SJCRH30 (cell line): ENCODE measurements around the gene CRYBG2. TPM values are rescaled to one million over a fixed set of nuclear protein-coding genes. Genes with fewer than 3 reads are reported as not detected.
A peak's percentile ranks its signal among the peaks of the same experiment; 100 is the strongest.

Experiments used
- DNase-seq, 2 experiments: peaks; one replicate each; pipeline ENCODE4 v3.0.0-alpha.2; 2015 to 2020
- H3K27ac ChIP-seq: fragments of 250-450 bp; sonication (Bioruptor Pico); 2 replicates; pipeline ENCODE4 v1.5.1; 2020; ENCODE audit warnings: mild to moderate bottlenecking, moderate library complexity
- H3K27me3 ChIP-seq: fragments of 250-450 bp; sonication (Bioruptor Pico); 2 replicates; pipeline ENCODE4 v1.5.1; 2020; ENCODE audit warnings: mild to moderate bottlenecking, moderate library complexity
- H3K36me3 ChIP-seq: fragments of 250-450 bp; sonication (Bioruptor Pico); 2 replicates; pipeline ENCODE4 v1.5.1; 2020; ENCODE audit warnings: mild to moderate bottlenecking, moderate library complexity
- H3K4me1 ChIP-seq: fragments of 250-450 bp; sonication (Bioruptor Pico); 2 replicates; pipeline ENCODE4 v1.5.1; 2020; ENCODE audit warnings: mild to moderate bottlenecking, moderate library complexity
- H3K4me3 ChIP-seq: fragments of 250-450 bp; sonication (Bioruptor Pico); 2 replicates; pipeline ENCODE4 v1.5.1; 2020; ENCODE audit warnings: mild to moderate bottlenecking, moderate library complexity
- H3K9me3 ChIP-seq: fragments of 250-450 bp; sonication (Bioruptor Pico); replicated peaks from 2 replicates; pipeline ENCODE4 v1.5.1; 2020; ENCODE audit warnings: mild to moderate bottlenecking, moderate library complexity
- total RNA-seq: library from RNA; depleted of rRNA; stranded (reverse); fragments of >200 nt; shearing (Covaris generic); gene quantifications from 2 replicates; pipeline ENCODE4 v1.2.3, GENCODE V29; 2014

CRYBG2 gene
- total RNA-seq, 1 experiment from 2014 or later = not detected

DNA sequence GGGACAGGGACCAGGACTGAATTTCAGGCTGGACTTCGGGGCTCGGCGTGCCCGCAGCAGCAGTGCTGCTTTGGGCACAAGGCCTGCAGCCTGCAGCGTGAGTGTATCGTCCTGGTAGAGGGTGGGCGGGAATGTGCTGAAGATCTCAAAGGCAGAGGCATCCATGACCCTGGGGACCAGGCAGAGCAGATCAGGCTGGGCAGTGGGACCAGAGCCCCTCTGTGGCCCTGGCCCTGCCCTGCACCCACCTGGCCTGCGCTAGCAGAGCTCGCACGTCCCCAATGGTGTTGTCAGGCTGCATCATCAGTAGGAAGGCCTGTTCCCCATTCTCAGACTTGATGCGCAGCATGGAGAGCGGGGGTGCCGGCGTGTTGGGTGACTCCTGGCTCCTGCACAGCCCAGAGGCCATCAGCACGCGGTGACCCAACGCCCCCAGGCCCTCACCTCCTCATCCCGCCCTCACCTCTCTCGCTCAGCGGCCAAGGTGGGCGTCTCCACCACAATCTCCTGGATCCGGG is 71.5 kb downstream of the CRYBG2 start:
- no peak for DNase-seq
- Histone ChIP-seq H3K27ac (no peak overlapping the region), H3K4me1 (peaks cover 44% of the 10 kb centered on the region), H3K4me3 (no peak overlapping the region), H3K27me3 (no peaks in the 10 kb centered on the region), H3K9me3 (no peaks in the 10 kb centered on the region), H3K36me3 (peaks cover 3% of the 10 kb centered on the region)

- no peak overlapping the region for H3K4me3 ChIP-seq
- H3K9me3 ChIP-seq = no peaks in the 10 kb centered on the region
- peak; percentile 38 to 51 for DNase-seq
- no peak overlapping the region for H3K27ac ChIP-seq
- H3K4me1 ChIP-seq = peaks cover 44% of the 10 kb centered on the region
- peaks cover 8% of the 10 kb centered on the region for H3K36me3 ChIP-seq
- H3K27me3 ChIP-seq = no peaks in the 10 kb centered on the region
Measured at GRCh38 chr1:26281971-26282370, 72.0 kb downstream of the CRYBG2 start.

DNA sequence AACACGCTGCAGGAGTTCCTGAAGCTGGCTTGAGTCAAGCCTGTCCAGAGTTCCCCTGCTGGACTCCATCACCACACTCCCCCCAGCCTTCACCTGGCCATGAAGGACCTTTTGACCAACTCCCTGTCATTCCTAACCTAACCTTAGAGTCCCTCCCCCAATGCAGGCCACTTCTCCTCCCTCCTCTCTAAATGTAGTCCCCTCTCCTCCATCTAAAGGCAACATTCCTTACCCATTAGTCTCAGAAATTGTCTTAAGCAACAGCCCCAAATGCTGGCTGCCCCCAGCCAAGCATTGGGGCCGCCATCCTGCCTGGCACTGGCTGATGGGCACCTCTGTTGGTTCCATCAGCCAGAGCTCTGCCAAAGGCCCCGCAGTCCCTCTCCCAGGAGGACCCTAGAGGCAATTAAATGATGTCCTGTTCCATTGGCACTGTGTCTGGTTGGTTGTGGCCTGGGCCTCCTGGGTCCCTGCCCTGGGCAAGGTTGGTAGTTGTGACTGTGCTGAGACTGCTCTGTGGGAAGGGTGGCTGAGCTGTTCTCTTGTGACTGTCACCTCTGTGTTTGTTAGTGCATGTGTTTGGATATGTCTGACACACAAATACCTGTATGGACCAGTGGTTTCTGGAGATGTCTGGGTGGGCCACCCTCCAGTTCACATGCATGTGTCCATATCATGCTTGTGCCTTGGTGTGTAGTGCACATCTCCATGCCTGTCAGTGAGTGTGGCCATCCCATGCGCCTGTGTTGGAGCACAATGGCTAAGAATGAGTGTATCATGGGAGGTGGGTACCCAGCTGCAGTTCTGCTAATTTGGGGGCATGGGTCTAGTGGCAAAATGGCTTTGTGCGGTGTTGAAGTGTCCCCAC is 72.6 kb downstream of the CRYBG2 start:
- H3K27ac ChIP-seq = no peak overlapping the region
- no peaks in the 10 kb centered on the region for H3K27me3 ChIP-seq
- H3K4me3 ChIP-seq = no peak overlapping the region
- DNase-seq = no peak
- peaks cover 46% of the 10 kb centered on the region for H3K4me1 ChIP-seq
- H3K36me3 ChIP-seq = peaks cover 12% of the 10 kb centered on the region
- H3K9me3 ChIP-seq = no peaks in the 10 kb centered on the region

DNA sequence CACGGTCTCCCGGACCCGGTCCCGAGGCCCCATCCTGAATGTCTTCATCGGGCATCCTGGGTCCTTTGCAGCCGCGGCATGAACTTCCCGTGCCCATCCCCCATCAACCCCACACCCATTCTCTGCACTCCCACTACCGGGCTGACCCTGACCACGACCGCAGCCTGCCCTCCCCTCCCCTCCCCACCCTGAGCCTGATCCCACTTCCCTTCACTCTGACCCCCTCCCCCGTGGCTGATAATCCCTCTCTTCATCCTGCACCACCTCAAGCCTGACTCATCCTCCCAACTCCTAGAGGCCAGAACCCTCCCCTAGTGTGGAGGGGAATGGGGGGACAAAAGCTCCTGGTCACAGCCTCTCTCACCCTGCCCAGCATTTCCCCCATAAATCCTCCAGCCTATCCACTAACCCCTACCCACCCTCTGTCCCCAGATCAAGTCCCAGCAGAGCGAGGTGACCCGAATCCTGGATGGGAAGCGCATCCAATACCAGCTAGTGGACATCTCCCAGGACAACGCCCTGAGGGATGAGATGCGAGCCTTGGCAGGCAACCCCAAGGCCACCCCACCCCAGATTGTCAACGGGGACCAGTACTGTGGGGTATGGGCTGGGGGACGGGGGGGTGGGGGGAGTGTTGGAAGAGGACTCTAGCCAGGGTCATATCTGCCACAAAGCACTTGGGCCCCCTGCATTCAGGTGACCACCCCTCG is 73.4 kb downstream of the CRYBG2 start:
- H3K27me3 ChIP-seq = no peaks in the 10 kb centered on the region
- H3K27ac ChIP-seq = peak overlapping the region; percentile 74
- peaks cover 12% of the 10 kb centered on the region for H3K36me3 ChIP-seq
- H3K4me3 ChIP-seq = peak overlapping the region; percentile 68
- peak; percentile 53 to 57 for DNase-seq
- H3K4me1 ChIP-seq = peaks cover 55% of the 10 kb centered on the region
- H3K9me3 ChIP-seq = no peaks in the 10 kb centered on the region

DNA sequence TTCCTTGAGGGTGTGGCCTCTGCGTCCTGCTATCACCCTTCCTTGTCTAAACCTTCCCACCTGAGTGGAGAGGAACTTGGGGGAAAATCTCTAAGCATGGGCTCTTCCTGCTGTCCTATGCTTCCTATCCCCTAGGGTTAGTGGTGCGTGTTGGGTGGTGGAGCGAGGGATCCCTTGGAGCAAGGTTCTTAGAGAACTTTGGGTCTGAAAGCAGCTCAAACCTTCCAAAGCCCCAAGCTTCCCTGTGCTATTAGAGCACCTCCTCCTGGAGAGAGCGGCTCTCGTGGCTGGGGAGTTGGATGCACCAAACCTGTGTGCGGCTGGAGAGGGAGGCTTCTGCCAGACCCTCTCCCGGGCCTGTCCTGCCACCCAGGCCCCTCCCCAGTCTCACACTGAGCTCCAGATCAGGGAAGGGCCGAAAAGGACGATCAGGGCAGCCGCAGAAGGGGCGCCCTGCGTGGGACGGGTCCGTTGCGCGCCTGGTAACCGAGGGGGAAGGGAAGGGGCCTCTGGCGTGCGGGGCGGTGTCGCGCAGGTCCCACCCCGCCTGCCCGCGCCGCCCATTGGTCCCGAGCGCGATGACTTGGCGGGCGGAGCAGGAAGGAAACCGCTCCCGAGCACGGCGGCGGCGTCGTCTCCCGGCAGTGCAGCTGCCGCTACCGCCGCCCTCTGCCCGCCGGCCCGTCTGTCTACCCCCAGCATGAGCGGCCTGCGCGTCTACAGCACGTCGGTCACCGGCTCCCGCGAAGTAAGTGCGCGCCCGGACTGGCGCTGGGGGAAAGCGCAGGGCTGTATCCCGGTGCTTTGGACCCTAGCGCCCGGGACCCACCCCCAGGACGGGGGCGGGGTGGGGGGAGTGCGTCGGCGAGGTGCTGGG is 74.2 kb downstream of the CRYBG2 start, which contains the start of gene SH3BGRL3:
SH3BGRL3 (plus strand) TSS at position 631 of the 877 bp plus-strand sequence; CDS start at position 701, 70 bp downstream.
- DNase-seq = peak; percentile 87 to 88
- H3K4me1 ChIP-seq = peaks cover 54% of the 10 kb centered on the region
- peak within 1 kb of the TSS; percentile 68 for H3K4me3 ChIP-seq
- peak within 1 kb of the TSS; percentile 74 for H3K27ac ChIP-seq
- H3K9me3 ChIP-seq = no peaks in the 10 kb centered on the region
- no peaks in the 10 kb centered on the region for H3K27me3 ChIP-seq
- H3K36me3 ChIP-seq = peaks cover 16% of the 10 kb centered on the region

- DNase-seq = peak in 1 of 2 experiments; percentile 35
- Histone ChIP-seq H3K9me3 (no peaks in the 10 kb centered on the region), H3K4me1 (peaks cover 49% of the 10 kb centered on the region), H3K36me3 (peaks cover 17% of the 10 kb centered on the region), H3K27ac (peak overlapping the region; percentile 74), H3K4me3 (peak overlapping the region; percentile 68), H3K27me3 (no peaks in the 10 kb centered on the region)
Measured at GRCh38 chr1:26278724-26279455, 75.0 kb downstream of the CRYBG2 start.

DNA sequence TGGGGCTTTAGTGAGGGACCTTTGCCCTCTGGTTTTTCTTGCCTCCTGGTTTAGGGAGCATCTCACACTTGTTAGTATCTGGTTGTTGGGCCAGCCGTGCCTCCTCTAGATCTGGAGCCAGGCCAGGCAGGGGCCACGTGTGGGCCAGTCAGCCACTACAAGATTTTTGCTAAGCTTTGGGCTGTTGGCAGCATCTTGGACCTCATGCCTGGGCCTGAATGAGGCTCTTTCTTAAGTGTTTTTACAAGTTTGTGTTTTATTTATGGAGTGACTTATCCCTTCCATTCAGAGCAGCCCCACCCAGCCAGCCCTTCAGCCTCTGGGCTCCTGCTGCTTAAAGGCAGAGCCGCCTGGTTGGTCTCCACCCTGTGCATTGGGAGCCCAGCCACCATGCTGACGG is 75.6 kb downstream of the CRYBG2 start:
- Histone ChIP-seq H3K36me3 (peaks cover 18% of the 10 kb centered on the region), H3K4me1 (peaks cover 49% of the 10 kb centered on the region), H3K4me3 (no peak overlapping the region), H3K27ac (no peak overlapping the region), H3K9me3 (no peaks in the 10 kb centered on the region), H3K27me3 (no peaks in the 10 kb centered on the region)
- DNase-seq = no peak

DNA sequence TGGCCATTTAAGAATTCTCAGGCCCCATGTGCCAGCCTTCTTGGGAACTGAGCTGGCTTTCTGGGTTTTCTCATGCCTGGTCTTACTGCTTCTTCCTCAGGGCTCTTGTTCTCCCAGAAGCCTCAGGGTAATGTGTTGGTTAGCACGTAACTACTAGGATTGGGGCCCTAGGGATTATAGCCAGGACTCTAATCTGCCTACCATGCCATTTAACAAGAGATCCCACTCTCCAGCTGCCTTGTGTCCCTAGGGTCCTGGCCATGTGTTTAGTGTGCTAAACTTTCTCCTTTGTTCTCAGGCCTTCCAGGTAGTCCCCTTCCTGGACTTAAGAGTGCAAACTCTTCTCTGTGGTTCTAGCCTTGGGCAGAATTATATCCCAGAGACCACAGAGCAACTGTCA is 76.2 kb downstream of the CRYBG2 start:
- Histone ChIP-seq H3K36me3 (peaks cover 24% of the 10 kb centered on the region), H3K4me1 (peaks cover 49% of the 10 kb centered on the region), H3K27me3 (no peaks in the 10 kb centered on the region), H3K27ac (no peak overlapping the region), H3K4me3 (no peak overlapping the region), H3K9me3 (no peaks in the 10 kb centered on the region)
- peak in 1 of 2 experiments; percentile 40 for DNase-seq

DNA sequence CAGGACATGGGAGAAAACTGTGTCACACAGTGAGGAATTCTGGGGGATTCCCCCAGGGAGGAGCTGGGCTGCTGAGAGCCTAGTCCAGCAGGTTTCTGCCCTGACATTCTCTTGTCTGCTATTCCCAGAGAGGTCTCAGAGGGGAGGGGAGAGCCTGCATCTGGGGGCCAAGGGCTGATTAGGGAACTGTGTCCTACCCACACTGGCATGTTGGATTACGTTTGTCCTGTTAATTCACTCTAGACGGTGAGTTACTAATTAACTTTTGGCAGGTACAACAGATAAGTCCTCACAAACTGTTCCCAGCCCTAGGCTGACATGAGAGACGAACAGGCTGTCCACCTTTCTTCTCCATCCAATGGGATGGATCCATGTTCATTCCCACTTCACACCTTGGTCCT is 76.7 kb downstream of the CRYBG2 start:
- Histone ChIP-seq H3K27me3 (no peaks in the 10 kb centered on the region), H3K4me1 (peaks cover 49% of the 10 kb centered on the region), H3K4me3 (no peak overlapping the region), H3K36me3 (peaks cover 24% of the 10 kb centered on the region), H3K27ac (no peak overlapping the region; the same call in 1 of the 2 replicates), H3K9me3 (no peaks in the 10 kb centered on the region)
- DNase-seq = no peak

DNA sequence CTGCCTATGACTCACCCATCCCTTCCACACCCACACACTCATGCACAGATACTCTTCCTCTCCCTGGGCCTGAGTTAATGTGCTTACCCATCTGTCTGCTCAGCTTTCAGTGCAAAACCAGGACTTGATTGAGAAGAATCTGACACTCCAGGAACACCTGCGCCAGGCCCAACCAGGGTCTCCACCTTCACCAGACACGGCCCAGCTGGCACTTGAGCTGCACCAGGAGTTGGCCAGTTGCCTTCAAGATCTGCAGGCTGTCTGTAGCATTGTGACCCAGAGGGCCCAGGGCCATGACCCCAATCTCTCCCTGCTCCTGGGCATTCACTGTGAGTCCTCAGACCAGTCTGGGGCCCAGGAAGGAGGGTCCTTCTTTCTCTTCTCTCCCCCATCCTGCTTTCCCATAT is 77.5 kb downstream of the CRYBG2 start:
- Histone ChIP-seq H3K9me3 (no peaks in the 10 kb centered on the region), H3K4me3 (no peak overlapping the region), H3K27ac (peak overlapping the region; percentile 67), H3K36me3 (peaks cover 31% of the 10 kb centered on the region), H3K4me1 (peaks cover 46% of the 10 kb centered on the region), H3K27me3 (no peaks in the 10 kb centered on the region)
- peak in 1 of 2 experiments; percentile 42 for DNase-seq

GRCh38 chr1:26275580-26276431 is 78.1 kb downstream of the CRYBG2 start:
- DNase-seq = peak; percentile 81 to 94
- H3K4me1 ChIP-seq = peaks cover 42% of the 10 kb centered on the region

DNA sequence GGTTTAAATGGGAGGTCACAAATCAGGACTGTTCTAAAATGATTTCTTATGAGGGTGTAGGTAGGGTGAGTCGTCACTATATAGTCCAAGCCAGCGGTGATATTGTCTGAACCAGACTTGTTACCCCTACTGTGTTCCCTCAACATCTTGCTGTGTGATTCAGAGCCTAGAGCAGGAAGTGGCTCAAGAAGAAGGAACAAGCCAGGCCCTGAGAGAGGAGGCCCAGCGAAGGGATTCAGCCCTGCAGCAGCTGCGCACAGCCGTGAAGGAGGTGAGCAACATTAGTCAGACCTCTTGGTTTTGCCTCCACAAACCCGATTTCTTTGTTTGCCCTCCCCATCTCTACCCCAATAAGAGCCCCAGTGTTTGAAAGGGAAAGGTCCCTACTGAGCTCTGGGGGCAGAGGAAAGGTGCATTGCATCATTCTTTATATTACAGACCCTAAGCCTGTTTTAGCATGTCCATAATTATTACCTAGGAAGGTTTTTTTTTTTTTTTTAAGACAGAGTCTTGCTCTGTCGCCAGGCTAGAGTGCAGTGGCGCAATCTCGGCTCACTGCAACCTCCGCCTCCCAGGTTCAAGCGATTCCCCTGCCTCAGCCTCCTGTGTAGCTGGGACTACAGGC is 79.0 kb downstream of the CRYBG2 start:
- H3K9me3 ChIP-seq = no peaks in the 10 kb centered on the region
- peaks cover 45% of the 10 kb centered on the region for H3K36me3 ChIP-seq
- peak overlapping the region; percentile 67; the same call in 1 of the 2 replicates for H3K27ac ChIP-seq
- H3K4me3 ChIP-seq = no peak overlapping the region
- no peaks in the 10 kb centered on the region for H3K27me3 ChIP-seq
- H3K4me1 ChIP-seq = peaks cover 42% of the 10 kb centered on the region
- DNase-seq = no peak

More at GRCh38 chr1:26275580-26276431, 78.1 kb downstream of the CRYBG2 start:
- peak overlapping the region; percentile 67 for H3K27ac ChIP-seq
- no peaks in the 10 kb centered on the region for H3K27me3 ChIP-seq
- H3K9me3 ChIP-seq = no peaks in the 10 kb centered on the region
- H3K4me3 ChIP-seq = no peak overlapping the region
- peaks cover 36% of the 10 kb centered on the region for H3K36me3 ChIP-seq
